Central memory CD4-positive, alpha-beta T cell (primary cell): Measurements from ENCODE around the gene BOC.

Experiments
- DNase-seq: peaks from one replicate; pipeline ENCODE4 v3.0.0; 2022

Gene BOC

GRCh38 chr3:113292933-113293332 is 81.6 kb downstream of the BOC start:
- no peak for DNase-seq

- no peak for DNase-seq
Measured at GRCh38 chr3:113293348-113293747, 82.0 kb downstream of the BOC start.

GRCh38 chr3:113295463-113295862 is 84.1 kb downstream of the BOC start:
- DNase-seq: no peak

GRCh38 chr3:113297287-113297686 is 85.9 kb downstream of the BOC start:
- DNase-seq: no peak

- DNase-seq: no peak
Measured at GRCh38 chr3:113297841-113298240, 86.5 kb downstream of the BOC start.

GRCh38 chr3:113300596-113300995 is 89.2 kb downstream of the BOC start:
- no peak for DNase-seq

- DNase-seq: no peak
Measured at GRCh38 chr3:113304102-113304501, 92.7 kb downstream of the BOC start.

GRCh38 chr3:113304856-113305540 is 93.6 kb downstream of the BOC start:
- no peak for DNase-seq

- DNase-seq: no peak
Measured at GRCh38 chr3:113310960-113311359, 99.6 kb downstream of the BOC start.

- no peak for DNase-seq
Measured at GRCh38 chr3:113312416-113312815, 101.1 kb downstream of the BOC start.

GRCh38 chr3:113314923-113315322 is 103.6 kb downstream of the BOC start:
- DNase-seq: no peak

GRCh38 chr3:113329757-113330156 is 118.4 kb downstream of the BOC start:
- DNase-seq: no peak

GRCh38 chr3:113330742-113331141 is 119.4 kb downstream of the BOC start:
- DNase-seq: no peak

- DNase-seq: no peak
Measured at GRCh38 chr3:113331187-113331586, 119.8 kb downstream of the BOC start.
